ENCODE data around the gene GEMIN7. TPM values are rescaled to one million over a fixed set of nuclear protein-coding genes. Genes with fewer than 3 reads are reported as not detected.

GEMIN7 gene
- 46.8 and 53.6 TPM in 2 replicates for total RNA-seq

GRCh38 chr19:45079063-45079910 is at the start of gene GEMIN7:
TSS of gene GEMIN7 (plus strand) at chr19:45079260. CDS start at chr19:45090115, 10,855 bp downstream.
- Mint-ChIP-seq H3K36me3 (ENCODE audit: low read depth) (peaks cover 14% of the 10 kb centered on the region), H3K27me3 (ENCODE audit: insufficient read depth) (no peaks in the 10 kb centered on the region), H3K4me3 (peak within 1 kb of the TSS; percentile 99), H3K9me3 (no peaks in the 10 kb centered on the region), H3K4me1 (ENCODE audit: low read depth) (peaks cover 40% of the 10 kb centered on the region), H3K27ac (peak within 1 kb of the TSS; percentile 94)
- intact Hi-C loops (cut with micrococcal nuclease), result loop anchor here (1.0 to 5.0 kb wide), 5 partner anchors 12 to 328 kb away; partner anchors contain the start of genes BLOC1S3, MARK4, POLR1G and PPP1R13L
- DNase-seq (ENCODE audit: low spot score), result peak; percentile 76

- no peak for DNase-seq (ENCODE audit: low spot score)
- H3K9me3 Mint-ChIP-seq, result no peaks in the 10 kb centered on the region
- no peak overlapping the region for H3K4me3 Mint-ChIP-seq
- intact Hi-C loops (cut with micrococcal nuclease), result no loop called here
- H3K4me1 Mint-ChIP-seq (ENCODE audit: low read depth), result no peaks in the 10 kb centered on the region
- no peaks in the 10 kb centered on the region for H3K27me3 Mint-ChIP-seq (ENCODE audit: insufficient read depth)
- no peak overlapping the region for H3K27ac Mint-ChIP-seq
- peaks cover 53% of the 10 kb centered on the region for H3K36me3 Mint-ChIP-seq (ENCODE audit: low read depth)
Measured at GRCh38 chr19:45030825-45031224, 48.2 kb upstream of the GEMIN7 start.

GRCh38 chr19:45032421-45032820 is 46.6 kb upstream of the GEMIN7 start:
- intact Hi-C loops (cut with micrococcal nuclease), result no loop called here
- peaks cover 48% of the 10 kb centered on the region for H3K36me3 Mint-ChIP-seq (ENCODE audit: low read depth)
- no peaks in the 10 kb centered on the region for H3K9me3 Mint-ChIP-seq
- no peaks in the 10 kb centered on the region for H3K27me3 Mint-ChIP-seq (ENCODE audit: insufficient read depth)
- H3K4me1 Mint-ChIP-seq (ENCODE audit: low read depth), result no peaks in the 10 kb centered on the region
- no peak overlapping the region for H3K27ac Mint-ChIP-seq
- no peak overlapping the region for H3K4me3 Mint-ChIP-seq
- DNase-seq (ENCODE audit: low spot score), result no peak

GRCh38 chr19:45035755-45036154 is 43.3 kb upstream of the GEMIN7 start:
- no peak overlapping the region for H3K27ac Mint-ChIP-seq
- H3K36me3 Mint-ChIP-seq (ENCODE audit: low read depth), result peaks cover 48% of the 10 kb centered on the region

GRCh38 chr19:45037393-45038169 is 41.5 kb upstream of the GEMIN7 start:
- Mint-ChIP-seq H3K4me3 (peak overlapping the region; percentile 39), H3K9me3 (no peaks in the 10 kb centered on the region), H3K27ac (peak overlapping the region; percentile 29), H3K4me1 (ENCODE audit: low read depth) (peaks cover 23% of the 10 kb centered on the region), H3K27me3 (ENCODE audit: insufficient read depth) (no peaks in the 10 kb centered on the region), H3K36me3 (ENCODE audit: low read depth) (peaks cover 52% of the 10 kb centered on the region)
- DNase-seq (ENCODE audit: low spot score), result no peak
- intact Hi-C loops (cut with micrococcal nuclease), result loop anchor here (1.0 to 2.0 kb wide), 2 partner anchors 42 to 193 kb away; partner anchors contain the start of gene GEMIN7

More at GRCh38 chr19:45035755-45036154, 43.3 kb upstream of the GEMIN7 start:
- Mint-ChIP-seq H3K9me3 (no peaks in the 10 kb centered on the region), H3K4me1 (ENCODE audit: low read depth) (peaks cover 12% of the 10 kb centered on the region), H3K27me3 (ENCODE audit: insufficient read depth) (no peaks in the 10 kb centered on the region), H3K4me3 (no peak overlapping the region)
- DNase-seq (ENCODE audit: low spot score), result no peak
- intact Hi-C loops (cut with micrococcal nuclease), result no loop called here

- Mint-ChIP-seq H3K4me1 (ENCODE audit: low read depth) (peaks cover 23% of the 10 kb centered on the region), H3K27me3 (ENCODE audit: insufficient read depth) (no peaks in the 10 kb centered on the region), H3K36me3 (ENCODE audit: low read depth) (peaks cover 49% of the 10 kb centered on the region), H3K27ac (peak within 1 kb of the TSS; percentile 95), H3K4me3 (peak within 1 kb of the TSS; percentile 93), H3K9me3 (no peaks in the 10 kb centered on the region)
- intact Hi-C loops (cut with micrococcal nuclease), result loop anchor here (1.0 to 2.0 kb wide), 10 partner anchors 20 to 366 kb away; partner anchors contain the start of genes BLOC1S3, CLPTM1, GEMIN7 and PPP1R13L
- peak; percentile 87 for DNase-seq (ENCODE audit: low spot score)
Measured at GRCh38 chr19:45038931-45039893, 39.8 kb upstream of the GEMIN7 start, which contains the start of gene CLASRP. TSS of gene CLASRP (plus strand) at chr19:45039045. CDS start at chr19:45040213, 1,168 bp downstream.

GRCh38 chr19:45040059-45040771 is 38.8 kb upstream of the GEMIN7 start:
- DNase-seq (ENCODE audit: low spot score), result no peak
- H3K9me3 Mint-ChIP-seq, result no peaks in the 10 kb centered on the region
- H3K4me1 Mint-ChIP-seq (ENCODE audit: low read depth), result peaks cover 24% of the 10 kb centered on the region
- peaks cover 48% of the 10 kb centered on the region for H3K36me3 Mint-ChIP-seq (ENCODE audit: low read depth)
- intact Hi-C loops (cut with micrococcal nuclease), result no loop called here
- no peaks in the 10 kb centered on the region for H3K27me3 Mint-ChIP-seq (ENCODE audit: insufficient read depth)
- peak overlapping the region; percentile 93 for H3K4me3 Mint-ChIP-seq
- peak overlapping the region; percentile 58 for H3K27ac Mint-ChIP-seq

GRCh38 chr19:45041125-45041524 is 37.9 kb upstream of the GEMIN7 start:
- peak overlapping the region; percentile 37 for H3K27ac Mint-ChIP-seq
- no peaks in the 10 kb centered on the region for H3K9me3 Mint-ChIP-seq

GRCh38 chr19:45045671-45046353 is 33.2 kb upstream of the GEMIN7 start:
- Mint-ChIP-seq H3K27ac (no peak overlapping the region), H3K27me3 (ENCODE audit: insufficient read depth) (no peaks in the 10 kb centered on the region), H3K4me3 (no peak overlapping the region), H3K9me3 (no peaks in the 10 kb centered on the region), H3K4me1 (ENCODE audit: low read depth) (peaks cover 37% of the 10 kb centered on the region), H3K36me3 (ENCODE audit: low read depth) (peaks cover 30% of the 10 kb centered on the region)
- intact Hi-C loops (cut with micrococcal nuclease), result no loop called here
- DNase-seq (ENCODE audit: low spot score), result no peak

More at GRCh38 chr19:45041125-45041524, 37.9 kb upstream of the GEMIN7 start:
- Mint-ChIP-seq H3K27me3 (ENCODE audit: insufficient read depth) (no peaks in the 10 kb centered on the region), H3K4me1 (ENCODE audit: low read depth) (peaks cover 33% of the 10 kb centered on the region), H3K4me3 (peak overlapping the region; percentile 93), H3K36me3 (ENCODE audit: low read depth) (peaks cover 45% of the 10 kb centered on the region)
- DNase-seq (ENCODE audit: low spot score), result no peak
- intact Hi-C loops (cut with micrococcal nuclease), result no loop called here

- Mint-ChIP-seq H3K4me3 (no peak overlapping the region), H3K9me3 (no peaks in the 10 kb centered on the region), H3K36me3 (ENCODE audit: low read depth) (peaks cover 27% of the 10 kb centered on the region), H3K4me1 (ENCODE audit: low read depth) (peaks cover 35% of the 10 kb centered on the region), H3K27ac (no peak overlapping the region), H3K27me3 (ENCODE audit: insufficient read depth) (no peaks in the 10 kb centered on the region)
- DNase-seq (ENCODE audit: low spot score), result no peak
- intact Hi-C loops (cut with micrococcal nuclease), result no loop called here
Measured at GRCh38 chr19:45046355-45046754, 32.7 kb upstream of the GEMIN7 start.

- H3K27me3 Mint-ChIP-seq (ENCODE audit: insufficient read depth), result no peaks in the 10 kb centered on the region
- no peaks in the 10 kb centered on the region for H3K9me3 Mint-ChIP-seq
- peaks cover 26% of the 10 kb centered on the region for H3K4me1 Mint-ChIP-seq (ENCODE audit: low read depth)
- no peak for DNase-seq (ENCODE audit: low spot score)
- peak overlapping the region; percentile 71 for H3K27ac Mint-ChIP-seq
- H3K36me3 Mint-ChIP-seq (ENCODE audit: low read depth), result peaks cover 21% of the 10 kb centered on the region
- H3K4me3 Mint-ChIP-seq, result peak overlapping the region; percentile 68
- intact Hi-C loops (cut with micrococcal nuclease), result no loop called here
Measured at GRCh38 chr19:45047188-45047797, 31.8 kb upstream of the GEMIN7 start.

Data from activated T-helper 1 cell treated with anti-CD3 and anti-CD28 coated beads, Interleukin-12 subunit alpha, Interleukin-12 subunit beta, Interleukin-2, Interleukin-4 antibody, amounts not matched to agents 30 ng/mL and 10 ng/mL and 1 ng/mL, durations not matched to agents 14 hours and 24 hours and 36 hours (primary cell).